ENCODE measurements around the gene SLC22A5. TPM values are rescaled to one million over a fixed set of nuclear protein-coding genes. Genes with fewer than 3 reads are reported as not detected.
A peak's percentile ranks its signal among the peaks of the same experiment; 100 is the strongest.

SLC22A5 gene
- 1 to 10 TPM; 3.5 to 6.4 TPM for total RNA-seq

DNA sequence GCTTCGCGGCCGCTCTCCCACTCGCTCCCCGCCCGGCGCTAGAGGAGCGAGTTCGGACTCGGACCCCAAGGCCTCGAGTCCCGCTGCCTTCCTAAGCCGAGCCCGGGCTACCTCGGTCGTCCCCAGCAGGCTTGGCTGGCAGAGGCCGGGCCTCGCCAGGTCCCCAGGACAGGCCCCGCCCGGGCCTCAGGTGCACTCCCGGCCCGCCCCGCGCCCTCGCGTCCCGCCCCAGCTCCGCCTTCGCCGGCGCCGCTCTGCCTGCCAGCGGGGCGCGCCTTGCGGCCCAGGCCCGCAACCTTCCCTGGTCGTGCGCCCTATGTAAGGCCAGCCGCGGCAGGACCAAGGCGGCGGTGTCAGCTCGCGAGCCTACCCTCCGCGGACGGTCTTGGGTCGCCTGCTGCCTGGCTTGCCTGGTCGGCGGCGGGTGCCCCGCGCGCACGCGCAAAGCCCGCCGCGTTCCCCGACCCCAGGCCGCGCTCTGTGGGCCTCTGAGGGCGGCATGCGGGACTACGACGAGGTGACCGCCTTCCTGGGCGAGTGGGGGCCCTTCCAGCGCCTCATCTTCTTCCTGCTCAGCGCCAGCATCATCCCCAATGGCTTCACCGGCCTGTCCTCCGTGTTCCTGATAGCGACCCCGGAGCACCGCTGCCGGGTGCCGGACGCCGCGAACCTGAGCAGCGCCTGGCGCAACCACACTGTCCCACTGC, at the start of gene SLC22A5:
SLC22A5 (plus strand) TSS at position 237 of the 707 bp plus-strand sequence; CDS start at position 500, 263 bp downstream.
- peak within 1 kb of the TSS; percentile 57 to 79 for H3K27ac Mint-ChIP-seq
- no peaks in the 10 kb centered on the region for H3K27me3 Mint-ChIP-seq
- peak within 1 kb of the TSS; percentile 81 for H3K4me3 Mint-ChIP-seq
- DNase-seq (ENCODE audit: low spot score) (peak; percentile 76), ATAC-seq (peak; percentile 91 to 94)
- H3K36me3 Mint-ChIP-seq, result no peaks in the 10 kb centered on the region
- no peaks in the 10 kb centered on the region for H3K9me3 Mint-ChIP-seq
- H3K4me1 Mint-ChIP-seq (ENCODE audit: low read depth in 2 of 2), result peaks cover 15 to 19% of the 10 kb centered on the region in 2 donors

DNA sequence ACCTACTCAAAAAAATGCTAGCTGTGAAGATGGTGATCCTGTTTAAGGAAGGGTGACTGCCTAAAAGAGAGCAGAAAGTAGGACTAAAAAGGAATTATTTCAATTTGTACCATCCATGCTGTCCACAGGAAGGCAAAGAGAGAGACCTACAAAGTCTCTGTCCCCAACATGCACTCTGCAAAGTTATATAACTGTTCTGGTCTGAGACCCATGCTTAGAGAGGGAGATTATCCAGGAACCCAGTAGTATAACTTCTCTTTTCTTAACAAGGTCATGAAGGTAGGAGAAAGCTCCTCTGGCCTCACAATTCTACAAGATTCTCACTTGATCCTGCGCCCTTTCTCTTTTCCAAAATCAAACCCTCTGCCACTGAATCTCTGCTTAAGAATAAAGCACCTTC, 49.5 kb upstream of the SLC22A5 start:
- no peak for ATAC-seq
- Mint-ChIP-seq H3K9me3 (no peaks in the 10 kb centered on the region), H3K27me3 (no peaks in the 10 kb centered on the region), H3K4me1 (ENCODE audit: low read depth in 2 of 2) (no peaks in the 10 kb centered on the region), H3K27ac (no peak overlapping the region), H3K36me3 (no peaks in the 10 kb centered on the region), H3K4me3 (no peak overlapping the region)
- DNase-seq (ENCODE audit: low spot score), result no peak

DNA sequence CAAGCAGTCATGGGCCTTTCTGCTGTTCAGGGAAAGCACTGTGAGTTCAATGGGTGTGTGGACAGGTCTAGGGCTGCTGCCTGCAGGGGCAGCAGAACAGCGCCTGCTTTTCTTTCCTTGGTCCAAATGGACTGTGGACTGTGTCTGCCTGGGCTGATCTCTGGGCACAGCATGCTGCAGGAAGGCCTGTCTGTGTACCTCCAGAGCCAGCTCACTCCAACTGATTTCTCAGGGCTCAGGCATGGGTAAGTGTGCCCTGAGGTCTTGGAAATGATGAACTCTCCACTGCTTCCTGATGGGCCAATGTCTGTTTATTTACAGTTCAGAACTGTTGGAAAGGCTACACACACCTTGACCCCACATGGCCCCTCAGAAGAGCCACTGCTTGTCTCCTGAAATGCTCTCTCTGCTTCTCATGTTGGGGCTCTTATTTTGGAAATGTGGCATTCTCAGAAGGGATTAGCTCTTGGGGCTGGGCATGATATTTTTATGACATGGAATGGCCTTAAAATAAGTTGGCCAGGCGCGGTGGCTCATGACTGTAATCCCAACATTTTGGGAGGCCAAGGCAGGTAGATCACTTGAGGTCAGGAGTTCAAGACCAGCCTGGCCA, 48.3 kb upstream of the SLC22A5 start:
- H3K27ac Mint-ChIP-seq, result no peak overlapping the region
- ATAC-seq (no peak), DNase-seq (ENCODE audit: low spot score) (no peak)

DNA sequence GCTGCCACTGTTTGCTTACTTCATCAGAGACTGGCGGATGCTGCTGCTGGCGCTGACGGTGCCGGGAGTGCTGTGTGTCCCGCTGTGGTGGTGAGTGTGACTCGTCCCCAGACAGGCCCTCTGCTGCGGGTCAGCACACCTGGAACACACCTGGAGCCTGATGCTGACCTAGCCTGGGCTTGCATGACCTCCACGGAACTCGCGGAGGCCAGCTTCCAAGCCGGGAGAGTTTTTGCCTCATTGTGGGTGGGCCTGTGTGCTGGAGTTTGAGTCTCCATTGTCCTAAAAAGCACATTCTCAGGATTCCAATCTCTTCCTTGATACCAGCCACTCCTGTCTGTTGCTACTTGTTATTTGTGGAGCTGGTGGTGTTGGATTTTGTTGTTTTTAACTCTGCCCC, 47.2 kb upstream of the SLC22A5 start:
- Mint-ChIP-seq H3K36me3 (no peaks in the 10 kb centered on the region), H3K9me3 (no peaks in the 10 kb centered on the region), H3K4me1 (ENCODE audit: low read depth in 2 of 2) (no peaks in the 10 kb centered on the region), H3K27ac (no peak overlapping the region), H3K27me3 (no peaks in the 10 kb centered on the region), H3K4me3 (no peak overlapping the region)
- DNase-seq (ENCODE audit: low spot score) (no peak), ATAC-seq (no peak)

More for the DNA sequence above, 48.3 kb upstream of the SLC22A5 start:
- no peaks in the 10 kb centered on the region for H3K27me3 Mint-ChIP-seq
- no peak overlapping the region for H3K4me3 Mint-ChIP-seq
- H3K36me3 Mint-ChIP-seq, result no peaks in the 10 kb centered on the region
- H3K4me1 Mint-ChIP-seq (ENCODE audit: low read depth in 2 of 2), result no peaks in the 10 kb centered on the region
- H3K9me3 Mint-ChIP-seq, result no peaks in the 10 kb centered on the region

DNA sequence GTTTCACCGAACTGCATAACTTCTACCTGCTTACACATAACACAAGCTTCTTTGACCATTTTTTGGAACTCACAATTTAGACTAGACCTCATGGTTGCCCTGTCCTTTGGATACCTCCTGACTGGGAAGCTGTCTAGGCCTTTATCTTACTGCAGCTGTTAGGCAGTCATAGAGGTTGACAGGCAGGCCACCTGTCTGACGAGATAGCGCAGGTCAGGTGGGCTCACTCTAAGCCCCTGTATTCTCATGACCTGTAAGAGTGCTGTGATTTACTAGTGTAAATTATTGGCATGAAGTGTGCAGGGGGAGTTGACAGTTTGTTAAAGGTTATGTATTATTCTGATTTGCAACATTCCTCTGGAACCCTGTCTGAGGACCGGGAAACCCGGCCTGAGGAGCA, 46.3 kb upstream of the SLC22A5 start:
- H3K27ac Mint-ChIP-seq, result no peak overlapping the region
- H3K9me3 Mint-ChIP-seq, result no peaks in the 10 kb centered on the region
- no peaks in the 10 kb centered on the region for H3K27me3 Mint-ChIP-seq
- no peak for ATAC-seq
- no peak for DNase-seq (ENCODE audit: low spot score)
- H3K36me3 Mint-ChIP-seq, result no peaks in the 10 kb centered on the region
- no peak overlapping the region for H3K4me3 Mint-ChIP-seq
- no peaks in the 10 kb centered on the region for H3K4me1 Mint-ChIP-seq (ENCODE audit: low read depth in 2 of 2)

DNA sequence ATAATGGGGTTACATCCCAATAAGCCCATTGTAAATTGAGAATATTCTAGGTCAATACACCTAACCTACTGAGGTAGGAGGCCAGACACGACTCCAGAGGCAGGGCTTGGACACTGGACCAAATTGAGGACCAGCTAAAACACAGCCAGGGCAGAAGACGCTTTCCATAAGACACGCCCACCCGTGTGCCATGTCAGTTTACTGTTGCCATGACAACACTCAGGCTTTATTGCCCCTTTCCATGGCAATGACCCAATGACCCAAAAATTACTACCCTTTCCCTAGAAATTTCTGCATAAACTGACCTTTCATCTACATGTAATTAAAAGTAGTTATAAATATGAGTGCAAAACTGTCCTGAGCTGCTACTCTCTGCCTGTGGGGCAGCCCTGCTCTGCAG, 43.8 kb upstream of the SLC22A5 start:
- Mint-ChIP-seq H3K27ac (no peak overlapping the region), H3K36me3 (no peaks in the 10 kb centered on the region), H3K4me1 (ENCODE audit: low read depth in 2 of 2) (no peaks in the 10 kb centered on the region), H3K4me3 (no peak overlapping the region), H3K9me3 (no peaks in the 10 kb centered on the region), H3K27me3 (no peaks in the 10 kb centered on the region)
- no peak for ATAC-seq
- DNase-seq (ENCODE audit: low spot score), result no peak

DNA sequence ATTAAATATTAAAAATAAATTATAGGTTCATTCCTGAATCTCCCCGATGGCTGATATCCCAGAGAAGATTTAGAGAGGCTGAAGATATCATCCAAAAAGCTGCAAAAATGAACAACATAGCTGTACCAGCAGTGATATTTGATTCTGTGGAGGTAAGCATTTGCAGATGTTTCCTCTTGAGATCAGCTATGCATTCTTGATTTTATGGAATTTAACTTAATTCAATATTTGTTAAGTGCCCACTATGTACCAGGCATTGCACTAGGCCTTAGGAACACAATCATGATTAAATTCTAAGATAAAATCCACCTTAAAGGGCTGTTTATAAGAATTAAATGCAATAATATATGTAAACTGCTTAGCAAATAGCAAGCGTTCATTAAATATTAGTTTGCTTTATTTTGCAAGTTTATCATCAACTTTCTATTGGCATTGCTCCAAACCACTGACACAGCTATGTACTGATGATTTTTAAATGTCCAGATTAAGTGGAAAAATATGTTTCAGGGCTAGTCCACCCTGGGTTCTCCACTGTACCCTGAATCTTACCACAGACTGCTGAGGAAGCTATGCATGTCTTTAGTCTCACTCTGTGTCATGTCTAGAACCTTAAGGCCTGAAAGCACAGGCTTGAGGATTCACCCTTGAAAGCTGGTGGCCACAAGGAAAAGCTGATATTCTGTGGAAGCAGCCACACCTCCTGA, 42.1 kb upstream of the SLC22A5 start:
- Mint-ChIP-seq H3K36me3 (no peaks in the 10 kb centered on the region), H3K27me3 (no peaks in the 10 kb centered on the region), H3K4me1 (ENCODE audit: low read depth in 2 of 2) (no peaks in the 10 kb centered on the region), H3K4me3 (no peak overlapping the region), H3K9me3 (no peaks in the 10 kb centered on the region), H3K27ac (no peak overlapping the region)
- no peak for DNase-seq (ENCODE audit: low spot score)
- no peak for ATAC-seq

DNA sequence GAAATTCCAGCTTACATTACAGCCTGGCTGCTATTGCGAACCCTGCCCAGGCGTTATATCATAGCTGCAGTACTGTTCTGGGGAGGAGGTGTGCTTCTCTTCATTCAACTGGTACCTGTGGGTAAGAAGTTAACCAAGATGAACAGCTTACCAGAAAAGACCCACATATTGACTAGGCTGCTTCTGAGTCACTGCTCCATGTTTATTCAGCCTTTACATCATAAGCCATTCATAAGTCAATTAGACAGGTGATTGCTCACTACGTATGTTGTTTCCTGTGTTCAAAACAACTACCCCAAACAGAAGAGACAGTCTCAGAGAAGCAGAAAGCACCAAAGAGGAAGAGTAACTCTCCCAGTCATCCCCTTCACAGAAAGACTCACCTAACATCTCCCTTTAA, 34.7 kb upstream of the SLC22A5 start:
- no peaks in the 10 kb centered on the region for H3K36me3 Mint-ChIP-seq
- ATAC-seq (no peak), DNase-seq (ENCODE audit: low spot score) (no peak)
- no peaks in the 10 kb centered on the region for H3K4me1 Mint-ChIP-seq (ENCODE audit: low read depth in 2 of 2)
- no peak overlapping the region for H3K4me3 Mint-ChIP-seq
- peaks cover 0 to 10% of the 10 kb centered on the region in 2 donors for H3K27me3 Mint-ChIP-seq
- H3K9me3 Mint-ChIP-seq, result no peaks in the 10 kb centered on the region
- H3K27ac Mint-ChIP-seq, result no peak overlapping the region

DNA sequence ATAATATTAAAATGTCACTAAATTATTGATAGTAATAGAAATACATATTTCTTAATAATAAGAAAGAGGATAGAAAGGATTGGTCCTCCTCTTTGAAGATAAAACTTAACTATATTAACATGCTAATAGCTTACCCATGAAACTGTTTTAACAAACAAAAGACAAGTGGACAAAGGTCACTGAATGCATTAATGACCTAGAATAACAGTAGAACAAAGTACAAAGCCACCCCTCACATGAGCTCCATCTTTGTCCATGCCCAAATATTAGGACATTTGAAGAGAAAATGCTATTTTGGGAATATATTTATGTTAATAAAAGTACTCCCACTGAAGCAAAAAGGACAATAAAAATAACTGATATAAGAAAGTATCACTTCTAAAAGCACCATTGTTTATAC, 34.1 kb upstream of the SLC22A5 start:
- Mint-ChIP-seq H3K9me3 (no peaks in the 10 kb centered on the region), H3K4me1 (ENCODE audit: low read depth in 2 of 2) (no peaks in the 10 kb centered on the region), H3K27ac (no peak overlapping the region), H3K36me3 (no peaks in the 10 kb centered on the region), H3K4me3 (no peak overlapping the region), H3K27me3 (peaks cover 0 to 10% of the 10 kb centered on the region in 2 donors)
- no peak for DNase-seq (ENCODE audit: low spot score)
- ATAC-seq, result no peak

DNA sequence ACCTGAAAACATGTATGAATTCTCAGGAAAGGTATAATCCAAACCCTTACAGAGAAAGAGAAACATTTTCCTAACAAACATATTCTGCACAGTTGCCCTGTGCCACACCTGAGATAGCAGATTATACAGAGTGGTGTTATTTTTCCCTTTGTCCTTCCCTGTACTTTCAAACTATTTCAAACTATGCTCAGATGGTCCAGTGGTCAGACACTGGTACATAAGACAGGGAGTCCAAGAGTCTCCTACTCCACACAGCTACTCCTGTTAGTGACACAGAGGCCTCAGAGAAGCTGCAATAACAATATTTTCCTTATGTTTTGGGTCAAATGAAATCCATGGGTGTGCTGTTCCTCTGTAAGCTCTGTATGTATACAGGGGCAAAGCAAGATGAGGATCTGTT, 30.0 kb upstream of the SLC22A5 start:
- DNase-seq (ENCODE audit: low spot score), result no peak
- no peak for ATAC-seq
- no peaks in the 10 kb centered on the region for H3K36me3 Mint-ChIP-seq
- no peaks in the 10 kb centered on the region for H3K4me1 Mint-ChIP-seq (ENCODE audit: low read depth in 2 of 2)
- no peak overlapping the region for H3K27ac Mint-ChIP-seq
- H3K9me3 Mint-ChIP-seq, result no peaks in the 10 kb centered on the region
- peaks cover 0 to 5% of the 10 kb centered on the region in 2 donors for H3K27me3 Mint-ChIP-seq
- no peak overlapping the region for H3K4me3 Mint-ChIP-seq

DNA sequence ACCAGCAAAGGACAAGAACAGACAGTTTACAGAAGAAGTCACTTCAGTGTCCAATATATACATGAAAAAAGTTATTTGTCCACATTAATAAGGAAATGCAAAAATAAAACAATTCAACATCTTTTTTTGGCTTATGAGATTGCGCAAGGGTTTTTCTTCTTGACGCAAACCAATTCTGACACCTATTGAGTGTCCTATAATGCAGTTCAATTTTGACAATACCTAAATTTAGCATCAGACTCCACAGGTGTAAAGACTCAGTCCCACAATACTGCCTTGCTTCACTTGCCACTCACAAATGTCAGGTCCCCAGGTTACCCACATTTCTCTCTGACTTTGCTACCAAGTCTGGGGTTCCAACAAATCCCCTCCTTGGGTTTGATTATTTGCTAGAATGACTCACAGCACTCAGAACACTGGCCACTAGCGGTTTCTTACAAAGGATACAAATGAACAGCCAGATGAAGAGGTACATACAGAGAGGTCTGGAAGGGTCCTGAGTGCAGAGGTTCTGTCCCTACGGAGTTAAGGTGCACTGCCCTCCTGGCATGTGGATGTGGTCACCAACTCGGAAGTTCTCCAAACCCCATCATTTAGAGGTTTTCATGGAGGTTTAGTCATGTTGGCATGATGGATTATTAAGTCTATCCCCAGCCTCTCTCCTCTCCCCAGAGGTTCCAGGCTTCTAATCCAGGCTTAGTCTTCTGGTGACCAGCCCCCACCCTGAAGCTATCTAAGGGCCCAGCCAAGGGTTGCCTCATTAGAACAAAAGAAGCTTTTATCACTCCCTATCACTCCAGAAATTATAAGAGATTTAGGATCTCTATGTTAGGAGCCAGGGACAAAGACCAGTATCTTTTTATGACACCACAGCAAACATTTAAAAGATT, 27.0 kb upstream of the SLC22A5 start:
- H3K4me1 Mint-ChIP-seq (ENCODE audit: low read depth in 2 of 2), result no peaks in the 10 kb centered on the region
- DNase-seq (ENCODE audit: low spot score), result no peak
- H3K9me3 Mint-ChIP-seq, result no peaks in the 10 kb centered on the region
- no peak for ATAC-seq
- peaks cover 5 to 6% of the 10 kb centered on the region in 2 donors for H3K27me3 Mint-ChIP-seq
- H3K36me3 Mint-ChIP-seq, result no peaks in the 10 kb centered on the region
- no peak overlapping the region for H3K27ac Mint-ChIP-seq
- no peak overlapping the region for H3K4me3 Mint-ChIP-seq

DNA sequence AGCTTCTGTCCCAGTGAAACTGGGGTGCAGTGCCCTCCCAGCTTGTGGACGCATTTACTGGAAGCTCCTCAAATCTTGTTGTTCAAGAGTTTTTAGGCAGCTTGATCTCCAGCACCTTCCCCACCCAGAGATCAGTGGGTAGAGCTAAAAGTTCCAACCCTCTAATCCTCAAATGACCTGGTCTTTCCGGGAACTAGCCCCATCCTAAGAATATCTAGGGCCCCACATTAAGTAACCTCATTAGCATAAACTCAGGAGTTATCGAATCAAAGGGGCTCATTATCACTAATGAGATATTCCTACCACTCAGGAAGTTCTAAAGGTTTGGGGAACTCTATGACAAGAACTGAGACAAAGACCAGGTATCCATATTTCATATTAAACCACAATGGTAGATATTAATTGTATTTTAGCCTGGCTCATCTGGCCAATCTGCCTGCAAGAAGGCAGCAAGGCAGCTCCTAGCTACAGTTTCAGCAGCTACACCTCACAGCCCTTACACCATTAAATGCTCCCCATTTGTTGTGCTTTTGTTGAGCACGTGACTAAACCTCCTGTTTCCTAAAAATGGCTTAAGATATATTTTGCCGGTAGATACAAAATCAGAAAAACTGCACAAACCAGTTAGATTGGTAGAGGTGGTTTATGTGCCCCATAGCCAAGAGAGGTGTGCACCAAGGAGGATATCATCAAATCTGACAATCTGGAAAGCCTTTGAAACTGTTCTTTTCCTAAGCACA, 24.6 kb upstream of the SLC22A5 start:
- H3K27me3 Mint-ChIP-seq, result peaks cover 5 to 6% of the 10 kb centered on the region in 2 donors
- no peak overlapping the region for H3K4me3 Mint-ChIP-seq
- no peaks in the 10 kb centered on the region for H3K4me1 Mint-ChIP-seq (ENCODE audit: low read depth in 2 of 2)

DNA sequence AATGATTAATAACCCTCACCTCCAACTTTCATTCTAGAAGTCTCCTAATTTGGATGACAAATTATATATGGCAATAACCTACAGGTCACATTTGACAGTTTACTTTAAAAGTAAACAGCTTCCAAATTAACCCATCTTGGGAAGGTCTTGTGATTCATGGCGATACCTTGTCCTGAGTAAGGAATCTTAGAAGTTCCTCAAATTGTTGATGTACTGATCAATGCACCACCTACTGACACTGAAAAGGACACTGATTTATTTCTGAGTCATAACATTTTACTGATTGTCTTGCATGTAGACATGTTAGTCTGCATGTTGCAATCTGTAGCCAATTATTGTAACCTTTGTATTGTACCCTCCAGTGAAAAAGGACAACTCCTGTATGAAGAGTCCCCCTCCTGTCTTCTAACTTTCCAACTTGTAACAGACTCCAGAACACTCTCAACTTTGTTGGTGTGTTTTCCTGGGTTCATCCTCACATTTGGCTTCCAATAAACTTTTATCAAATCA, 16.0 kb upstream of the SLC22A5 start:
- no peak for ATAC-seq

More for the DNA sequence above, 24.6 kb upstream of the SLC22A5 start:
- no peak for ATAC-seq
- no peaks in the 10 kb centered on the region for H3K9me3 Mint-ChIP-seq
- H3K27ac Mint-ChIP-seq, result no peak overlapping the region
- H3K36me3 Mint-ChIP-seq, result peaks cover 4% of the 10 kb centered on the region
- DNase-seq (ENCODE audit: low spot score), result no peak

More for the DNA sequence above, 16.0 kb upstream of the SLC22A5 start:
- Mint-ChIP-seq H3K36me3 (no peaks in the 10 kb centered on the region), H3K9me3 (no peaks in the 10 kb centered on the region), H3K4me1 (ENCODE audit: low read depth in 2 of 2) (no peaks in the 10 kb centered on the region), H3K4me3 (no peak overlapping the region), H3K27ac (no peak overlapping the region), H3K27me3 (peaks cover 0 to 3% of the 10 kb centered on the region in 2 donors)
- no peak for DNase-seq (ENCODE audit: low spot score)
